Measurements from ENCODE around the gene KANSL1. TPM values are rescaled to one million over a fixed set of nuclear protein-coding genes. Genes with fewer than 3 reads are reported as not detected.

KANSL1 gene
- total and polyA plus RNA-seq, 9 of the 15 experiments (the other 6 are each of a cell fraction or from before 2014, with no cell fraction given), result 3.6 to 55.4 (median 31.8) TPM

DNA sequence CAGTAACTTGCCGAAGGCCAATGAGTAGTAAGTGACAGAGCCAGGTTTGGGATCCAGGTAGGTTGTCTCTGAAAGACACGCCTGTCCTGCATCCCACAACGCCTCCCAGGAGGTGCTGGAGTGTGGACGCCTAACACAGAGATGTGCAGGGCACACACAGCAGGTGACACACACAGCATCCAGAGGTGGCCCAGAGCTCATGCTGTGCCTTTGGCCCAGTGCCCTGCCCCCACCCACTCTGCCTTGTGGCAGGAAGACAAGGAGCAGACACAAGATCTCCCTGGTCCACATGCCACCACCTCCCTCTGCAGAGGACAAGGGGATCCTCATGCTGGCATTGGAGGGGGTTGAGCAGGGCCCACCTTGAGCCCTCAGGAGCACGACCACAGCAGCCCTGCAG, 208.9 kb downstream of the KANSL1 start:
- DNase-seq (ENCODE audit: extremely low read depth in 1 of 4, low spot score in 3 of 4), result no peak
- BruUV-seq (replicated peaks), result no TSS peak
- Histone ChIP-seq H3K4me1 (replicated peaks in 1 of 2; ENCODE audit: control insufficient read depth in 2 of 2, insufficient read depth in 2 of 2, low read length in 2 of 2) (peaks cover 5 to 19% of the 10 kb centered on the region in 2 experiments; a peak in 4 of 5 replicates), H3K9me3 (replicated peaks; ENCODE audit: control insufficient read depth, insufficient read depth, low read depth, low read length) (no peaks in the 10 kb centered on the region), H3K27ac (ENCODE audit: extremely low read depth, low read depth, low read length) (no peak overlapping the region), H3K27me3 (ENCODE audit: control insufficient read depth in 2 of 2, insufficient read depth in 2 of 2, low read length in 2 of 2) (no peaks in the 10 kb centered on the region), H3K79me2 (ENCODE audit: control insufficient read depth, insufficient read depth, low read length) (no peaks in the 10 kb centered on the region), H3K36me3 (ENCODE audit: control insufficient read depth, insufficient read depth, low read length) (no peaks in the 10 kb centered on the region), H3K9me1 (ENCODE audit: control insufficient read depth, insufficient read depth, low read length) (no peaks in the 10 kb centered on the region), H2AFZ (ENCODE audit: low read depth, low read length) (no peak overlapping the region), H3K4me2 (ENCODE audit: insufficient read depth, low read length) (no peak overlapping the region), H3K4me3 (no peak overlapping the region), H4K20me1 (replicated peaks; ENCODE audit: control insufficient read depth, insufficient read depth, low read length) (no peaks in the 10 kb centered on the region), H3K9ac (ENCODE audit: insufficient read depth in 1 of 2, low read depth in 2 of 2, low read length in 2 of 2) (peak overlapping the region in 1 of 2 experiments; percentile 75; a peak in 2 of 4 replicates)
- WGBS (ENCODE audit: insufficient coverage, low coverage, missing lambda C conversion rate), result 40% methylated on average over 5 of the region's 5 CpGs
- ChIA-PET CTCF (ENCODE audit: low intra/inter-chr PET ratio) (no interaction called here), POLR2A (no interaction called here)
- FAIRE-seq, result no peak
- in situ Hi-C loops (cut with MboI) (loop anchor here (25.0 kb wide), 1 partner anchor 853 kb away; no protein-coding TSS in a partner anchor), intact Hi-C loops (cut with micrococcal nuclease) (no loop called here)
- ATAC-seq, result peak; percentile 41; the same call in 2 of the 3 replicates
- TF ChIP-seq ETS2 (tag; IDR thresholded peaks at IDR 0.05; ENCODE audit: borderline replicate concordance, poor library complexity, severe bottlenecking), result no peak
- TF ChIP-seq TAF1 (IDR thresholded peaks at IDR 0.05; ENCODE audit: control insufficient read depth, extremely low read depth, insufficient read depth, low read length, severe bottlenecking), result no peak
- no peak for TF ChIP-seq CBX3 (IDR thresholded peaks at IDR 0.05; ENCODE audit: borderline replicate concordance in 1 of 2, low read length in 2 of 2)
- TF ChIP-seq ZNF124 (CRISPR knock-in tag; IDR thresholded peaks at IDR 0.05), result no peak
- no peak for TF ChIP-seq ZFP1 (CRISPR knock-in tag; IDR thresholded peaks at IDR 0.05)
- 0 out of 2 replicates have a peak, but pooled peaks have one; percentile 14 for TF ChIP-seq NFIC (IDR thresholded peaks at IDR 0.05)
- peak; percentile 47 for TF ChIP-seq ZFP36 (IDR thresholded peaks at IDR 0.05; ENCODE audit: low read depth, low read length, partially characterized antibody)
- TF ChIP-seq, protein P1, sequence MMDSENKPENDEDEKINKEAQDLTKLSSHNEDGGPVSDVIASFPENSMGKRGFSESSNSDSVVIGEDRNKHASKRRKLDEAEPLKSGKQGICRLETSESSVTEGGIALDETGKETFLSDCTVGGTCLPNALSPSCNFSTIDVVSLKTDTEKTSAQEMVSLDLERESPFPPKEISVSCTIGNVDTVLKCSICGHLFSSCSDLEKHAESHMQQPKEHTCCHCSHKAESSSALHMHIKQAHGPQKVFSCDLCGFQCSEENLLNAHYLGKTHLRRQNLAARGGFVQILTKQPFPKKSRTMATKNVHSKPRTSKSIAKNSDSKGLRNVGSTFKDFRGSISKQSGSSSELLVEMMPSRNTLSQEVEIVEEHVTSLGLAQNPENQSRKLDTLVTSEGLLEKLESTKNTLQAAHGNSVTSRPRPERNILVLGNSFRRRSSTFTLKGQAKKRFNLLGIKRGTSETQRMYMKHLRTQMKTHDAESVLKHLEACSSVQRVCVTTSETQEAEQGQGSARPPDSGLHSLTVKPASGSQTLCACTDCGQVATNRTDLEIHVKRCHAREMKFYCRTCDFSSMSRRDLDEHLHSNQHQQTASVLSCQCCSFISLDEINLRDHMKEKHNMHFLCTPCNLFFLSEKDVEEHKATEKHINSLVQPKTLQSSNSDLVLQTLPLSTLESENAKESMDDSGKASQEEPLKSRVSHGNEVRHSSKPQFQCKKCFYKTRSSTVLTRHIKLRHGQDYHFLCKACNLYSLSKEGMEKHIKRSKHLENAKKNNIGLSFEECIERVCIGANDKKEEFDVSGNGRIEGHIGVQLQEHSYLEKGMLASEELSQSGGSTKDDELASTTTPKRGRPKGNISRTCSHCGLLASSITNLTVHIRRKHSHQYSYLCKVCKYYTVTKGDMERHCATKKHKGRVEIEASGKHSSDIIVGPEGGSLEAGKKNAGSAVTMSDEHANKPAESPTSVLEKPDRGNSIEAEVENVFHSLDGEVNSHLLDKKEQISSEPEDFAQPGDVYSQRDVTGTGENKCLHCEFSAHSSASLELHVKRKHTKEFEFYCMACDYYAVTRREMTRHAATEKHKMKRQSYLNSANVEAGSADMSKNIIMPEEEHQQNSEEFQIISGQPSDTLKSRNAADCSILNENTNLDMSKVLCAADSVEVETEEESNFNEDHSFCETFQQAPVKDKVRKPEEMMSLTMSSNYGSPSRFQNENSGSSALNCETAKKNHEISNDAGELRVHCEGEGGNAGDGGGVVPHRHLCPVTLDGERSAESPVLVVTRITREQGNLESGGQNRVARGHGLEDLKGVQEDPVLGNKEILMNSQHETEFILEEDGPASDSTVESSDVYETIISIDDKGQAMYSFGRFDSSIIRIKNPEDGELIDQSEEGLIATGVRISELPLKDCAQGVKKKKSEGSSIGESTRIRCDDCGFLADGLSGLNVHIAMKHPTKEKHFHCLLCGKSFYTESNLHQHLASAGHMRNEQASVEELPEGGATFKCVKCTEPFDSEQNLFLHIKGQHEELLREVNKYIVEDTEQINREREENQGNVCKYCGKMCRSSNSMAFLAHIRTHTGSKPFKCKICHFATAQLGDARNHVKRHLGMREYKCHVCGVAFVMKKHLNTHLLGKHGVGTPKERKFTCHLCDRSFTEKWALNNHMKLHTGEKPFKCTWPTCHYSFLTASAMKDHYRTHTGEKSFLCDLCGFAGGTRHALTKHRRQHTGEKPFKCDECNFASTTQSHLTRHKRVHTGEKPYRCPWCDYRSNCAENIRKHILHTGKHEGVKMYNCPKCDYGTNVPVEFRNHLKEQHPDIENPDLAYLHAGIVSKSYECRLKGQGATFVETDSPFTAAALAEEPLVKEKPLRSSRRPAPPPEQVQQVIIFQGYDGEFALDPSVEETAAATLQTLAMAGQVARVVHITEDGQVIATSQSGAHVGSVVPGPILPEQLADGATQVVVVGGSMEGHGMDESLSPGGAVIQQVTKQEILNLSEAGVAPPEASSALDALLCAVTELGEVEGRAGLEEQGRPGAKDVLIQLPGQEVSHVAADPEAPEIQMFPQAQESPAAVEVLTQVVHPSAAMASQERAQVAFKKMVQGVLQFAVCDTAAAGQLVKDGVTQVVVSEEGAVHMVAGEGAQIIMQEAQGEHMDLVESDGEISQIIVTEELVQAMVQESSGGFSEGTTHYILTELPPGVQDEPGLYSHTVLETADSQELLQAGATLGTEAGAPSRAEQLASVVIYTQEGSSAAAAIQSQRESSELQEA (IDR thresholded peaks at IDR 0.05; ENCODE audit: low read depth), result no peak
- TF ChIP-seq, protein P2, sequence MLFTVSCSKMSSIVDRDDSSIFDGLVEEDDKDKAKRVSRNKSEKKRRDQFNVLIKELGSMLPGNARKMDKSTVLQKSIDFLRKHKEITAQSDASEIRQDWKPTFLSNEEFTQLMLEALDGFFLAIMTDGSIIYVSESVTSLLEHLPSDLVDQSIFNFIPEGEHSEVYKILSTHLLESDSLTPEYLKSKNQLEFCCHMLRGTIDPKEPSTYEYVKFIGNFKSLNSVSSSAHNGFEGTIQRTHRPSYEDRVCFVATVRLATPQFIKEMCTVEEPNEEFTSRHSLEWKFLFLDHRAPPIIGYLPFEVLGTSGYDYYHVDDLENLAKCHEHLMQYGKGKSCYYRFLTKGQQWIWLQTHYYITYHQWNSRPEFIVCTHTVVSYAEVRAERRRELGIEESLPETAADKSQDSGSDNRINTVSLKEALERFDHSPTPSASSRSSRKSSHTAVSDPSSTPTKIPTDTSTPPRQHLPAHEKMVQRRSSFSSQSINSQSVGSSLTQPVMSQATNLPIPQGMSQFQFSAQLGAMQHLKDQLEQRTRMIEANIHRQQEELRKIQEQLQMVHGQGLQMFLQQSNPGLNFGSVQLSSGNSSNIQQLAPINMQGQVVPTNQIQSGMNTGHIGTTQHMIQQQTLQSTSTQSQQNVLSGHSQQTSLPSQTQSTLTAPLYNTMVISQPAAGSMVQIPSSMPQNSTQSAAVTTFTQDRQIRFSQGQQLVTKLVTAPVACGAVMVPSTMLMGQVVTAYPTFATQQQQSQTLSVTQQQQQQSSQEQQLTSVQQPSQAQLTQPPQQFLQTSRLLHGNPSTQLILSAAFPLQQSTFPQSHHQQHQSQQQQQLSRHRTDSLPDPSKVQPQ (CRISPR knock-in tag; IDR thresholded peaks at IDR 0.05; ENCODE audit: borderline replicate concordance), result no peak
- TF ChIP-seq MTF1 (CRISPR knock-in tag; IDR thresholded peaks at IDR 0.05; ENCODE audit: borderline replicate concordance), result no peak

All from K562 (cell line).